Measurements from ENCODE around the gene CYP46A1.

The CYP46A1 gene

GRCh38 chr14:99737956-99738667 lies 54.0 kb downstream of the CYP46A1 start:
- H3K4me3 ChIP-seq (ENCODE audit: low read length), result no peak overlapping the region
- no peaks in the 10 kb centered on the region for H3K9me3 ChIP-seq (ENCODE audit: insufficient read depth, low read depth, low read length)
- no peaks in the 10 kb centered on the region for H3K27me3 ChIP-seq (ENCODE audit: insufficient read depth, low read length)
- H3K4me1 ChIP-seq (ENCODE audit: insufficient read depth, low read length), result no peaks in the 10 kb centered on the region
- no peak overlapping the region for H3K9ac ChIP-seq (ENCODE audit: low read depth, low read length)
- H3K36me3 ChIP-seq (ENCODE audit: insufficient read depth, low read depth, low read length), result no peaks in the 10 kb centered on the region
- H3K27ac ChIP-seq (ENCODE audit: low read length), result no peak overlapping the region

DNA sequence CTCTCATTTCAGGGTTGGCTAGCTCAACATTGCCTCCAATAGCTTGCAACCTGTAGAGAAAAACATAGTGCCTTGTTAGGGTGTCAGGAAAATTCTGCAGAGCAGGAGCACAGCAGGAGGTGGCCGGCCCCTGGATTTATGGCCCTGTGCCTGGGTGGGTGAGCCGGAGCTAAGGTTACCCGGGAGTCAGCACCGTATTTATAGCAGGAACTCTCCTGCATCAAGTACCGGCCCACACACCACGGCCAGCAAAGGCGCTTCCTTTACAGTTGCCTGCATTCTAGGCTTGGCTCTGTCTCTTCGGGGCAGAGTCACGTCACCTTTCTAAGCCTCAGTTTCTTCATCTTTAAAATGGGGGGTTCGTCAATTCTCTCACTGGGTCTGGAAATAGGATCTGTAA lies 56.3 kb downstream of the CYP46A1 start:
- Histone ChIP-seq H3K27me3 (ENCODE audit: insufficient read depth, low read length) (no peaks in the 10 kb centered on the region), H3K27ac (ENCODE audit: low read length) (no peak overlapping the region), H3K9me3 (ENCODE audit: insufficient read depth, low read depth, low read length) (no peaks in the 10 kb centered on the region), H3K36me3 (ENCODE audit: insufficient read depth, low read depth, low read length) (no peaks in the 10 kb centered on the region), H3K9ac (ENCODE audit: low read depth, low read length) (no peak overlapping the region), H3K4me3 (ENCODE audit: low read length) (no peak overlapping the region), H3K4me1 (ENCODE audit: insufficient read depth, low read length) (peaks cover 10% of the 10 kb centered on the region)

GRCh38 chr14:99741227-99741976 lies 57.3 kb downstream of the CYP46A1 start:
- H3K27me3 ChIP-seq (ENCODE audit: insufficient read depth, low read length), result no peaks in the 10 kb centered on the region
- no peaks in the 10 kb centered on the region for H3K9me3 ChIP-seq (ENCODE audit: insufficient read depth, low read depth, low read length)
- H3K36me3 ChIP-seq (ENCODE audit: insufficient read depth, low read depth, low read length), result no peaks in the 10 kb centered on the region
- H3K27ac ChIP-seq (ENCODE audit: low read length), result no peak overlapping the region
- H3K9ac ChIP-seq (ENCODE audit: low read depth, low read length), result no peak overlapping the region
- H3K4me1 ChIP-seq (ENCODE audit: insufficient read depth, low read length), result peaks cover 13% of the 10 kb centered on the region
- H3K4me3 ChIP-seq (ENCODE audit: low read length), result no peak overlapping the region

DNA sequence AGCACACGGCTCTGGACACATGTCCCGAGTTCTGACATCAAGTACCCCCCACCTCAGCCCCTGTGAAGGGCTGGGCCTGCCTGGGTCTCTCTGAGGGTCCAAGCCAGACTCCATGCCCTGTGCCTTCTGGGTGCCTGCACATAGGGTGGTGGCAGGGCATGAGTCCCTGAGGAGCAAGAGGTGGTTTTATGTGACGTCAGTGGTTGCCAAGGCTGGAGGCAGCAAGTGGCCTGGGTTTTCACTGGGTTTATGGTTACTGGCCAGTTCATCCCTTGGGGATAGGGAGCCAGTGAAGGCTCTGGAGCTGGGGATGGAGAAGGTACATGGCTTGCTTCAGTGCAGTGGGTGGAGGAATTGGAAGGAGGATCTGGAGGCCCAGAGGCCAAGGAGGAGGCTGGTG lies 58.0 kb downstream of the CYP46A1 start:
- Histone ChIP-seq H3K4me1 (ENCODE audit: insufficient read depth, low read length) (peaks cover 13% of the 10 kb centered on the region), H3K4me3 (ENCODE audit: low read length) (no peak overlapping the region), H3K9ac (ENCODE audit: low read depth, low read length) (no peak overlapping the region), H3K27ac (ENCODE audit: low read length) (no peak overlapping the region), H3K27me3 (ENCODE audit: insufficient read depth, low read length) (no peaks in the 10 kb centered on the region), H3K36me3 (ENCODE audit: insufficient read depth, low read depth, low read length) (no peaks in the 10 kb centered on the region), H3K9me3 (ENCODE audit: insufficient read depth, low read depth, low read length) (no peaks in the 10 kb centered on the region)

DNA sequence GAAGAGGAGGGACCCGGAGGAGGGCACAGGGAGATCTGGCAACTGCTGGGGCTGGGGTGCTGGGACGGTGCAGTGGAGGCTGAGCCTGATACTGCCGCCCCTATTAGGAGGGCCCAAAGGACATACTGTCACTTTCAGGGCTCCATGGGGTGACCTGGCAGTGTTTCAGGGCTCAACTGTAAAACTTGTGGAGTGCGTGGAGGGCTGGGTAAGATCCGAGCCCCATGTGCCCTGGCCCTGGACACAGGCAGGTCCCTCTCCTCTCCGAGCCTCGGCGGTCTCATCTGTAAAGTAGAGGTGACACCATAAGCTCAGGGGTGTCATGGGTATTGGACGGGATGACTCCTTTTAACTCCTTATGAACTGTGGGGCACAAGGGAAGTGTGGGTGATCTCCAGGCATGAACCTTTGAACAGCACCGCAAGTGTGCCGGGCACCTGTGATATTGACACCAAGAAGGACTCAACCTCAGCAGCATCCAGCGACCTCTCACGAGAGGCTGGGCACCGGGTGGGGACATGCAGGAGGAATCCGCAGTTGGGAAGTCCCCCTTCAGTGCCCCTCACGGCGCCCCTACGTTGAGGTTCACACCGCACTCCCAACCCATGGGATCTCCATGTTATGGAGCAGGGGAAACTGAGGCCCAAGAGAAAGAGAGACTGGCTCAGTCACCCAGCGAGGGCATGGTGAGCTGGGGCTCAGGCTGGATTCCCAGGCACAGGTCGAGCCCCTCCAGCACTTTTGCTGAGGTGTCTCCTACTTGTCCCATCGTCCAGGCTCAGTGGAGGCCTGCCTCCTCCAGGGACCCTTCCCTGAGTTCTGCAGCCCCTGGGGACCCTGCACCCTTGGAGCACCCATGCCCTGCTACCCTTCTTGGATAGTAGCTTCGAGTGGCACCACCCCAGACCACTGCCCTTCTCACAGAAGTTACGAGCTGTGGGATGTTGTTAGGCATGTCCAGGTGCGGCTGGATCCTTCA lies 58.7 kb downstream of the CYP46A1 start:
- H3K9me3 ChIP-seq (ENCODE audit: insufficient read depth, low read depth, low read length), result no peaks in the 10 kb centered on the region
- no peak overlapping the region for H3K4me3 ChIP-seq (ENCODE audit: low read length)
- no peak overlapping the region for H3K9ac ChIP-seq (ENCODE audit: low read depth, low read length)
- H3K4me1 ChIP-seq (ENCODE audit: insufficient read depth, low read length), result peaks cover 13% of the 10 kb centered on the region
- H3K27me3 ChIP-seq (ENCODE audit: insufficient read depth, low read length), result no peaks in the 10 kb centered on the region
- no peak overlapping the region for H3K27ac ChIP-seq (ENCODE audit: low read length)
- no peaks in the 10 kb centered on the region for H3K36me3 ChIP-seq (ENCODE audit: insufficient read depth, low read depth, low read length)

GRCh38 chr14:99744199-99744872 lies 60.2 kb downstream of the CYP46A1 start:
- no peaks in the 10 kb centered on the region for H3K9me3 ChIP-seq (ENCODE audit: insufficient read depth, low read depth, low read length)
- no peaks in the 10 kb centered on the region for H3K36me3 ChIP-seq (ENCODE audit: insufficient read depth, low read depth, low read length)
- H3K4me1 ChIP-seq (ENCODE audit: insufficient read depth, low read length), result peaks cover 13% of the 10 kb centered on the region
- peak overlapping the region; percentile 44 for H3K4me3 ChIP-seq (ENCODE audit: low read length)
- no peak overlapping the region for H3K27ac ChIP-seq (ENCODE audit: low read length)
- no peak overlapping the region for H3K9ac ChIP-seq (ENCODE audit: low read depth, low read length)
- H3K27me3 ChIP-seq (ENCODE audit: insufficient read depth, low read length), result no peaks in the 10 kb centered on the region

DNA sequence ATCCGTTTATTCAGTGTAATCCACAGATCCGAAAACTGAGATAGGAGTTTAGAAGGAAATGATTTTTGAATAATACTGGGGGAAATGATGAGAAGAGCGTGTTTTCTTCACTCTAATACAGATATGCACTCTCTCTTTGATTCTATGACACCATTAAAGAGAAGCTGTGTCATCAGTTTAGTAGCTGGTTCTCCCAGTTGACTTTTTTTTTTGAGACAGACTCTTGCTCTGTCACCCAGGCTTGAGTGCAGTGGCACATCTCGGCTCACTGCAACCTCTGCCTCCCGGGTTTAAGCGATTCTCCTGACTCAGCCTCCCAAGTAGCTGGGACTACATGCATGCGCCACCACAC lies 60.8 kb downstream of the CYP46A1 start:
- no peak overlapping the region for H3K9ac ChIP-seq (ENCODE audit: low read depth, low read length)
- H3K9me3 ChIP-seq (ENCODE audit: insufficient read depth, low read depth, low read length), result no peaks in the 10 kb centered on the region
- peaks cover 13% of the 10 kb centered on the region for H3K4me1 ChIP-seq (ENCODE audit: insufficient read depth, low read length)
- H3K36me3 ChIP-seq (ENCODE audit: insufficient read depth, low read depth, low read length), result no peaks in the 10 kb centered on the region
- no peak overlapping the region for H3K27ac ChIP-seq (ENCODE audit: low read length)
- peak overlapping the region; percentile 44 for H3K4me3 ChIP-seq (ENCODE audit: low read length)
- no peaks in the 10 kb centered on the region for H3K27me3 ChIP-seq (ENCODE audit: insufficient read depth, low read length)

DNA sequence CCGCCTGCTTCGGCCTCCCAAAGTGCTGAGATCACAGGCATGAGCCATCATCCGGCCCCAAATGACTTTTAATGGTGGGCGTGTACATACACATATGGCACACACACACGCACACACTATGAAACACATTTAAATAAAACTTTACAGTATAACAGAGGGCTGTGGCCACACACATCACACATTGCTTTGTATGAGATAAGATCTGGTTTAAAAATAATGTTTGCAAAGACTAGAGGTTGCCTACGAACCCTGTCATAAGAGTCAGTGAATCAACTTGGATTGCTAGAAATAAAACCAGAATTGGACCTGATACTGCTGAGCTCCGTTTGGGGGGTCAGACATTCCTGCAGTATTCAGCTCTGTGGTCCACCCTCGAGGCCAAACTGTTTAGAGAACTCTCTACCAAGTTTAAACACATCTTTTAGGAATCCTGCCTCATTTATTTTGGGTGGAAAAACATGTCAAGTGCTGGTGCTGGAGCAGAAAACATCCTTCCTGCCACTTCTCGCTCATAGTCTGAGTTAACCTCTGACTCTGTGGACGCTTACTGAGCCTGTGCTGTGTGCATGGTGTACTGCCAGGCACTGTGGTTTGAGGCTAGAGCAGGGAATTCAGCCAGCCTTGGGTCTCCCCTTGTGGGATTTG lies 61.3 kb downstream of the CYP46A1 start:
- no peaks in the 10 kb centered on the region for H3K36me3 ChIP-seq (ENCODE audit: insufficient read depth, low read depth, low read length)
- H3K4me1 ChIP-seq (ENCODE audit: insufficient read depth, low read length), result peaks cover 13% of the 10 kb centered on the region
- H3K9me3 ChIP-seq (ENCODE audit: insufficient read depth, low read depth, low read length), result no peaks in the 10 kb centered on the region
- no peak overlapping the region for H3K9ac ChIP-seq (ENCODE audit: low read depth, low read length)
- no peaks in the 10 kb centered on the region for H3K27me3 ChIP-seq (ENCODE audit: insufficient read depth, low read length)
- H3K4me3 ChIP-seq (ENCODE audit: low read length), result no peak overlapping the region
- H3K27ac ChIP-seq (ENCODE audit: low read length), result no peak overlapping the region

GRCh38 chr14:99747167-99747566 lies 63.1 kb downstream of the CYP46A1 start:
- Histone ChIP-seq H3K9ac (ENCODE audit: low read depth, low read length) (no peak overlapping the region), H3K4me1 (ENCODE audit: insufficient read depth, low read length) (peaks cover 13% of the 10 kb centered on the region), H3K9me3 (ENCODE audit: insufficient read depth, low read depth, low read length) (no peaks in the 10 kb centered on the region), H3K27ac (ENCODE audit: low read length) (no peak overlapping the region), H3K4me3 (ENCODE audit: low read length) (no peak overlapping the region), H3K27me3 (ENCODE audit: insufficient read depth, low read length) (no peaks in the 10 kb centered on the region), H3K36me3 (ENCODE audit: insufficient read depth, low read depth, low read length) (no peaks in the 10 kb centered on the region)

DNA sequence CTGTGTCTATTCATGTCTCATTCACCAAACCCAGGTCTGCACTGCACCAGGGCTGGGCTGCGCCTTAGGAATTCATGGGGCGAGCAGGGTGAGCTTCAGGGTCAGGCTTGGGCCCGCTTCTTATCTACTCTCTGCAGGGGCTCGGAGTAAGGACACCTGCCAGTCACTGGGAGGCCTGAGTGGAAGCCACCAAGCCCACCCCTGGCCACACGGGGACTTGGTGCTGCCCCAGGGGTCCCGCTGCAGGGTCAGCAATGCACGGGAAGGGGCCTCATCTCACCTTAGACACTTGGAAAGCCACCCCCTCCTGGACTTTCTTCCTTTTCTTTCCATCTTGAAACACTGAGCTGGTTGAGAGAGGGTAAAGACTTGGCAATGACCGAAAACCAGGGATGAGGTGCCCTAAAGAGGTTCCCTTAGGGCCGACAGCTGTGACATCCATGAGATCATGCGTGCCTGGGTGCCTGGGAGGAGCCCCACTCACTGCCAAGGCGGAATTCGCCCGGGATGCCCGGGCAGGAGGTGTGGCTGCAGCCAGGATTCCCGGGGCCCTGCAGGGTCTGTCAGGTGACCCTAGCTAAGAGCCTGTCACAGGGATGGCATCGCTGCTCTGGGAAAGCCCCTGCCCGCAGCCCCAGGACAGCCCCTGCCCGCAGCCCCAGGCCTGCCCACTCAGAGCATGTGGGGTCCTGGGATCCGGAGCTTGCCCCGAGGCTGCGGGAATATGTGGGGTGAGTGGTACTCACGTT lies 63.7 kb downstream of the CYP46A1 start:
- Histone ChIP-seq H3K27ac (ENCODE audit: low read length) (no peak overlapping the region), H3K36me3 (ENCODE audit: insufficient read depth, low read depth, low read length) (no peaks in the 10 kb centered on the region), H3K9ac (ENCODE audit: low read depth, low read length) (no peak overlapping the region), H3K9me3 (ENCODE audit: insufficient read depth, low read depth, low read length) (no peaks in the 10 kb centered on the region), H3K4me1 (ENCODE audit: insufficient read depth, low read length) (peaks cover 17% of the 10 kb centered on the region), H3K4me3 (ENCODE audit: low read length) (no peak overlapping the region), H3K27me3 (ENCODE audit: insufficient read depth, low read length) (no peaks in the 10 kb centered on the region)

All from iPS-20b (cell line).